Measurements from ENCODE around the gene LAMC1.

Gene LAMC1

GRCh38 chr1:183165456-183165855 lies 142.2 kb downstream of the LAMC1 start:
- no peak for TF ChIP-seq CTCF (IDR thresholded peaks at IDR 0.05)
- Histone ChIP-seq H3K4me3 (no peak overlapping the region), H3K27ac (no peak overlapping the region)
- DNase-seq (ENCODE audit: low spot score): no peak

DNA sequence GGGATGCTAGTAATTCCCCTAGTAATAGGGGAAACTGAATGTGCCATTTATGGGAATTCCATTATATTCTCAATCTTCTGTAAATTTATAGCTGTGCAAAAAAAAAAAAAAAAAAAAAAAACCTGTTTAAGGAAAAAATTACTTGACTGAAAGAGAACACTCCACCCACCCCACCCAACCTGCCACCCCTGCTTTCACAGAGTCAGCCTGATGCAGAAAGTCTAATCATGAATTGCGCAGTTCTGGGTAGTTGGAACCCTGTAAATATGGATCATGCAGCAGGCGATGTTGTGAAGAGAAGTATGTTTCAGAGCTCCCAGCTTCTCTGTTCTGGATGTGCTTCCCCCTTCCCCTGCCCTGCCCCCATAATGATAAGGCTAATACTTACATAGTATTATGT lies 143.2 kb downstream of the LAMC1 start:
- H3K27ac ChIP-seq: no peak overlapping the region
- no peak for DNase-seq (ENCODE audit: low spot score)
- no peak overlapping the region for H3K4me3 ChIP-seq

DNA sequence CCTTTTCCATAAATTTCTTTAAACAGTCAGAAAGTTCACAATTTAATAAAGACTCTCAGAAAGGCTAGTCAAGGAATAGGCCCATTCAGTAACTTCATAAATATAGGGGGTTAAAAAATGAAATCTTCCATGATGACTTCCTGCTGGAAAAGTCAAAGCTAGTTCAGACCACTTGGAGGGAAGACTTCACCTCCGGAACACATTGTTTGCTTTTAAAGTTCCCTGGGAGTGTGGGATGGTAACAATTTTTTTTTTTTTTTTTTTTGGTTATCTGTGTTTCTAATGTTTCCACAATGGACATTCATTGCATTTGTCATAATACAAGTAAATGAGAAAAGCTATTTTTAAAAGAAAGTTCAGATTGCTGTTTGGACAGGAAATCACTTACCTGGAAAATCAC lies 144.5 kb downstream of the LAMC1 start:
- TF ChIP-seq CTCF (IDR thresholded peaks at IDR 0.05): no peak
- no peak overlapping the region for H3K4me3 ChIP-seq
- DNase-seq (ENCODE audit: low spot score): no peak
- H3K27ac ChIP-seq: no peak overlapping the region

More for the DNA sequence above, 143.2 kb downstream of the LAMC1 start:
- no peak for TF ChIP-seq CTCF (IDR thresholded peaks at IDR 0.05)

DNA sequence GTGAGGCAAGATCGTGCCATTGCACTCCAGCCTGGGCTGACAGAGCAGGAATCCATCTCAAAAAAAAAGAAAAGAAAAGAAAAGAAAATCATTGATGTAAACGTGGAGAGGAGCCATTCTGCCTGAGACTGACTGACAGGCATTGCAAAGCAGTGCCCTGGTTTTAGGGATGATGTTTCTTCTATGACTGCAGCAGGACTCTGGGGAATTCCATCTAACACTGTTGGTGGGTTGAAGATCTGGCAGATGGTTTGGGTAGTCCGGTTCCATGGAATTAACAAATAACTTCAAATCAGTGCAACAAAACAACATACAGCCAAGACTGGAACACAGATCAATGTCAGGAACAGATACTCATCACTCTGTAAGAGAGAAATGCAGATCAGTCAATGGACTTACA lies 145.1 kb downstream of the LAMC1 start:
- no peak for TF ChIP-seq CTCF (IDR thresholded peaks at IDR 0.05)
- Histone ChIP-seq H3K27ac (no peak overlapping the region), H3K4me3 (no peak overlapping the region)
- DNase-seq (ENCODE audit: low spot score): no peak

DNA sequence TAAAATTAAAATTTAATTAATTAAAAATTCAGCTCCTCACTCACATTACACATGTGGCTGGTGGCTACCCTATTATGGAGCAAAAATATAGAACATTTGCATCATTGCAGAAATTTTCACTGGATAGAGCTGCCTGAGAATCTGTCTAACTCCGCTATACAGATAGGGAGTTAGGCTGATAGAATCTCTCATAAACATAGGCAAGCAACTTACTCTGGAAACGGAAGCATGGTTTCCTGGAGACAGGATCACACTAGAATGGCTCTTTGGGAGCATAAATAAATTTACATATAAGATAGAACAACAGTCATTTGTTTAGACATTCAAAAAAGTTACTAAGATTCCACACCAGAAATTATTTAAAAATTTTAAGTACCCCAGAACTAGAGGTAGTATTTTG lies 150.6 kb downstream of the LAMC1 start:
- DNase-seq (ENCODE audit: low spot score): no peak
- Histone ChIP-seq H3K27ac (no peak overlapping the region), H3K4me3 (no peak overlapping the region)
- TF ChIP-seq CTCF (IDR thresholded peaks at IDR 0.05): no peak

GRCh38 chr1:183175631-183176030 lies 152.4 kb downstream of the LAMC1 start:
- H3K27ac ChIP-seq: no peak overlapping the region
- no peak for TF ChIP-seq CTCF (IDR thresholded peaks at IDR 0.05)
- no peak for DNase-seq (ENCODE audit: low spot score)
- H3K4me3 ChIP-seq: no peak overlapping the region

- no peak for TF ChIP-seq CTCF (IDR thresholded peaks at IDR 0.05)
- H3K4me3 ChIP-seq: no peak overlapping the region
- H3K27ac ChIP-seq: peak overlapping the region; percentile 8 to 56
- no peak for DNase-seq (ENCODE audit: low spot score)
Observed at GRCh38 chr1:183178545-183178944, 155.3 kb downstream of the LAMC1 start.

Measured in coronary artery (tissue), 2 donors.